Suprapubic skin (tissue), 3 donors: ENCODE measurements around the gene GPC5.

Experiments
- CTCF ChIP-seq, 2 donors: fragments of 200-600 bp in 1 of 2; fragments of 450-650 bp in 1 of 2; sonication (generic) in 1 of 2; IDR thresholded peaks; one replicate each; pipeline ENCODE4 v1.5.1; 2016 to 2019; ENCODE audit warnings: antibody characterized with exemption in 2 of 2, mild to moderate bottlenecking in 1 of 2, moderate library complexity in 1 of 2
- POLR2A ChIP-seq, 2 donors: fragments of 450-650 bp; IDR thresholded peaks; one replicate each; pipeline ENCODE4 v1.6.1; 2017; ENCODE audit warnings: antibody characterized with exemption in 2 of 2, mild to moderate bottlenecking in 2 of 2, moderate library complexity in 2 of 2

GRCh38 chr13:92781965-92782690 is 1383.7 kb downstream of the GPC5 start:
- TF ChIP-seq CTCF (IDR thresholded peaks at IDR 0.05) (no peak), POLR2A (IDR thresholded peaks at IDR 0.05) (no peak)
